Omental fat pad (tissue), 4 donors: ENCODE results near the gene RETSAT. TPM values are rescaled to one million over a fixed set of nuclear protein-coding genes. Genes with fewer than 3 reads are reported as not detected.

Source experiments
- ATAC-seq: fragments of 150-250 bp; one replicate; pipeline ENCODE4 v1.9.1; 2016; ENCODE audit warnings: mild to moderate bottlenecking, moderate library complexity; ENCODE audit not compliant: low FRiP score
- DNase-seq: peaks from one replicate; pipeline ENCODE4 v3.0.0-alpha.2; 2019; ENCODE audit warnings: low spot score
- CTCF ChIP-seq, 3 donors: fragments of 450-650 bp; IDR thresholded peaks; one replicate each; pipeline ENCODE4 v1.5.1; 2016 to 2017; ENCODE audit warnings: antibody characterized with exemption in 3 of 3, mild to moderate bottlenecking in 3 of 3, moderate library complexity in 2 of 3
- total RNA-seq, 4 donors: library from RNA; depleted of rRNA; stranded (reverse); fragments of >200 nt; gene quantifications; one replicate each; pipeline ENCODE4 v1.1.0, GENCODE V29; 2016

RETSAT gene
- total RNA-seq, 4 donors from 2014 or later = 153 to 436 (median 303) TPM

- TF ChIP-seq CTCF (IDR thresholded peaks at IDR 0.05) = no peak
- DNase-seq = no peak
- ATAC-seq = no peak
These were observed 25.7 kb upstream of the RETSAT start for GRCh38 chr2:85380048-85380447.

- no peak for ATAC-seq
- DNase-seq = no peak
These were observed 23.9 kb upstream of the RETSAT start for GRCh38 chr2:85378257-85378656.

GRCh38 chr2:85377083-85377482 lies 22.8 kb upstream of the RETSAT start:
- DNase-seq = no peak
- TF ChIP-seq CTCF (IDR thresholded peaks at IDR 0.05) = no peak
- no peak for ATAC-seq

More at GRCh38 chr2:85378257-85378656, 23.9 kb upstream of the RETSAT start:
- no peak for TF ChIP-seq CTCF (IDR thresholded peaks at IDR 0.05)

- DNase-seq (no peak), ATAC-seq (no peak)
- no peak for TF ChIP-seq CTCF (IDR thresholded peaks at IDR 0.05)
These were observed 22.1 kb upstream of the RETSAT start for GRCh38 chr2:85376291-85377065.

- DNase-seq (no peak), ATAC-seq (no peak)
These were observed 16.7 kb upstream of the RETSAT start for GRCh38 chr2:85371045-85371444.

GRCh38 chr2:85369500-85369899 lies 15.2 kb upstream of the RETSAT start:
- TF ChIP-seq CTCF (IDR thresholded peaks at IDR 0.05) = no peak
- DNase-seq (no peak), ATAC-seq (no peak)

More at GRCh38 chr2:85371045-85371444, 16.7 kb upstream of the RETSAT start:
- TF ChIP-seq CTCF (IDR thresholded peaks at IDR 0.05) = no peak

GRCh38 chr2:85368921-85369320 lies 14.6 kb upstream of the RETSAT start:
- DNase-seq (no peak), ATAC-seq (no peak)
- TF ChIP-seq CTCF (IDR thresholded peaks at IDR 0.05) = no peak
